Cerebellar nuclear complex (tissue), 1 donor: Measurements from ENCODE around the gene C19orf38.
"Not testable (repeated sequence)": the region's sequence is repeated elsewhere in the genome, so short reads cannot be mapped to it uniquely, and the experiment has no call there.

Experiments used
- DNase-seq, 2 experiments: peaks; one replicate each; lab custom pipeline; 2025; lab: John Stamatoyannopoulos, UW

C19orf38 gene

DNA sequence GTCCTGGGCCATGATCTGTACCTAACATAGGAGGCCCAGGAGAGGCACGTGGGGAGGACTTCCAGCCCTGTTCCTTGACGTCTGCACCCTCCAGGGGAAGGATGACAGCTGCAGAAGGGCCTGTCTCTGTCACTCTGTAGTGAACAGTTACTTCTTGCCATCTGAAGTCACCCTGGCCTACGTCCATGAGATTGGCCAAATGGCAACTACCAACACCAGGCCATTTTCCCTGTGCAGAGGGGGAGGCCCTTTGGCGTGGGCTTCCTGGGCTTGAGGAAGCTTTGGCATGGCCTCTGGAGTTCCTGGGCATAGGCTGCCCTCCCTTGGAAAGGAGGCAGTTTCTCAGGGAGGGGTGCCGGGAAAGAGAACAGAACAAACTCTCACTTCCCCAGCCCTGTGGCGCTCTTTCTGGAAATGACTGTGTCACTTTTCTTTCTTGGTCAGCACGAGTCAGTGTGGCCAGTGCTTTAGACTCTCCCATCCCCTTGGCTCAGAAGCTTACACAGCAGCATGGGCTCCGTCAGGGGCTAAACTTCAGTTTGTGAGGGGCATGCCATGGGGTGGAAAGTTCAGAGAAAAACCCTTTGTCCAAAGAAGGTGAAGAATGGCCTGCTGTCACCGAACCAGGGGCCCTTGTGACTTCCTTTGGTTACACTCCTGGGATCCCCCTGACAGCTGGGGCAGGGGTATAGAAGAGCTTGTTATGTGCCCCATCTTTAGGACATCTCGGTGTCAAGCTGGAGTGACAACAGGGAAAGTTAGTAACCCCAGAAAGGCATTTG lies 28.4 kb downstream of the C19orf38 start:
- DNase-seq: no peak

DNA sequence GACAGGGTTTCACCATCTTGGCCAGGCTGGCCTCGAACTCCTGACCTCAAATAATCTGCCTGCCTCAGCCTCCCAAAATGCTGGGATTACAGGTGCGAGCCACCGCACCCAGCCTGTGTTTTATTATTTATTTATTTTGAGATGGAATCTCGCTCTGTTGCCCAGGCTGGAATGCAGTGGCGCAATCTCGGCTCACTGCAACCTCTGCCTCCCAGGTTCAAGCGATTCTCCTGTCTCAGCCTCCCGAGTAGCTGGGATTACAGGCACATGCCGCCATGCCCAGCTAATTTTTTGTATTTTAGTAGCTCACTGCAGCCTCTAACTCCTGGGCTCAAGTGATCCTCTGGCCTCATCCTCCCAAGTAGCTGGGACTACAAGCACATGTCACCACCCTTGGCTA lies 29.4 kb downstream of the C19orf38 start:
- DNase-seq: not testable (repeated sequence)

DNA sequence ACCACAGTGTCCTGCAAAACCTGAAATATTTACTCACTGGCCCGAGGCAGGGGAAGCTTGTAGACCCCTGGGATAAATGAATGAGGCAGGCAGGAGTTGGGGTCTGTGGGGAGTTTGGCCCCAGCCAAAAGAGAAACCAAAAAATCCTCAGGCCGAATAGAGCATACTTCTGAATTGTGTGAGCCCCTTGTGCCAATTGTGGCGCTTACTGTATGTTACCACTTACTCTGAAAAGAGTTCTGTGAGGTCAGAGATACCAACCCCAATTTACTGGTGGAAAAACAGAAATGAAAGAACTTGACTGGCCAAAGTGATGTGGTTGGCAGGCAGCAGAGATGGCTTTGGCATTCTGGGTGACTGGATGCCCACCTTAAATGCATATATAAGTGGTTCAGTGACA lies 30.0 kb downstream of the C19orf38 start:
- no peak for DNase-seq

DNA sequence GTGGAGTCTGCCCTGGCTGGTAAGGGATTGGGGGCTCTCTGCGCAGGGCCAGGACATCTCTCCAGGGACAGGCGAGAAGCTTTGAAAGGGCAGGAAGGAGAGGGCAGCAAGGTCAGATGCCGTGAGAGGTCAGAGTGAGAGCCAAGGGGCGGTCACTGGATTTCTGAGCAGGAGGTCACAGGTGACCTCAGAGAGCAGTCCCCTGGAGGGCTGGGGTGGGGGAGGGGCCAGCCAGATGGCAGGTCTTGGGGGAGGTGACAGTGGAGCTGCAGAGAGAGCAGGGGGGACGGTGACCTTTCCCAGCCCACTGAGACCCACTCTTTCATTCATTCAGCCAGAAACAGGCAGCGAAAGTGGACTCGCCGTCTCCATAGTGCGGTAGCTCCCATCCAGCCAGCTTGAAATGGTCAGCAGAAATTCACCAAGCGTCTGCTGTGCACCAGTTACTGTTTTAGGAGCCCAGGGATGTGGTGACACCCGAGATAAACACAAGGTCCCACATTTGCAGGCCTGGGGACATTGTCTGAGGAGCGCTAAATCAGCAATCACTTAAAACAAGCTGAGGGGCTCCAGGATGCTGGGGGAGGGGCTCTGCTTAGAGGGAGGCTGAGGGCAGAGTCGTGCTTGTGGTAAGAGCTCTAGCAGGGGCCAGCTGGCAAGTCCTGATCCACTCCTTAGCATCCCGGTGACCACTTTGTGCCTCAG lies 33.3 kb downstream of the C19orf38 start:
- no peak for DNase-seq

DNA sequence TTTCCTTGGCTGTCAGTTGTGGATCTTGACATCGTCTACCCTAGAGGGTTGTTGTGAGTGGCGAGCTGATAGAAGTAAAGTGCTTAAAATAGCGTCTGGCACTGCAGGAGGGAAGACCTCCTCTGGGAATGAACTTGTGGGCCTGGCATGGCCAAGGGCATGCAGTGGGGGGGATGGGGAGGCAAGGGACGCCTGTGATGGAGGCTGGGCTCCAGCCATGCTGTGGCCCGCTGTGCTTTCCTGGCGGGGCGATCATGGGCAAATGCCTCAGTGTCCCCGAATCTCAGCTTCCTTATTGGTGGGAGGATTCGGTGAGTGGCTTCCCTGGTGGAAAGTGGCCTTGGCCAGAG lies 33.9 kb downstream of the C19orf38 start:
- no peak for DNase-seq

DNA sequence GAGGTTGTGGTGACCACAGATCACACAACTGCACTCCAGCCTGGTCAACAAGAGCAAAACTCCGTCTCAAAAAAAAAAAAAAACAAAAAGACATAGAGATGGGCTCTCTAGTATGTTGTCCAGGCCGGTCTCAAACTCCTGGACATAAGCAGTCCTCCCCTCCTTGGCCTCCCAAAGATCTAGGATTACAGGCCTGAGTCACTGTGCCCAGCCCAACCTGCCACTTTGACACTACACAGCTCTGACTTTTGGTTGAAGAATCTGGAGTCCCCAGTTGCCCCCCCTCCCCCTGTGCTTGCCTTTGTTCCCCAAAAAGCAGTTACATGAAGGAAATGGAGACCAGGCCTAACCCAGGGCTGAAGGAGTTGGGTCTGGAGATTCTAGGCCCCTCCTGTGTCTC lies 36.1 kb downstream of the C19orf38 start:
- DNase-seq: no peak

DNA sequence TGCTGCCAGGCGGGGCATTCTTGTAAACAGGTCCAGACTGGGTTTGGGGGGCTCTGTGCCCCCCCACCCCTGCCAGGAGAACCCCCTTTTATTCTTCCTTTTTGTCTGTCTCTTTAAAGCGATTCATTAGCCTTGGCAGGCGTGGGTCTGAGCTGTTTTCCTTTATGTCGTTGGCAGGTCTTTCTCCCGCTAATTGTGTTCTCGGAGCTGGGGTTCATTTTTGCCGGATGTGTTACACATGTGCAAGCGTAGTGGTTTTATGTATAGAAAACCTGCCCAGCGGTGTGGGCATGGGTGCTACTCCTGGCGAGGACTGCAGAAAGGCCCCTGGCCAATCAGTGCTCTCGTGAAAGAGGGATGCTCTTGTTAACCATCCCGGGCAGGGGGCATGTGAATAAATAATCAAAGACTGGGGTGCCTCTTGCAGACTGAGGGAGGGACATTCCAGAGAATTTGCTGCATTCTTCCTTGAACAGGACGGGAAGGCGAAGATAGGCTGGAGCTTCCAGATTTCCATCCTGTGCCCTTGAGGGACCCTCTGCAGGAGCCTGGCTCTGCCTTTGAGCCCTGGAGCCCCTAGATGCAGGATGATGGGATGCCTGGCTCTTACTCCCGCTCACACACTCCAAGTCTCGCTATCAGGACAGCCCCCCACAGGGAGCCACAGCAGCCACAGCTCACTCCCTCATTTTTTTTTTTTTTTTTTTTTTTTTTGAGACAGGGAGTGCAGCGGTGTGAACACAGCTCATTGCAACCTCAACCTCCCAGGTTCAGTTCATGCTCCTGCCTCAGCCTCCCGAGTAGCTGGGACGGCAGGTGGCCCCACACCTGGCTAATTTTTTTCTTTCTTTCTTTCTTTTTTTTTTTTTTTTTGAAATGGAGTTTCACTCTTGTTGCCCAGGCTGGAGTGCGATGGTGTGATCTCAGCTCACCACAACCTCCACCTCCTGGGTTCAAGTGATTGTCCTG lies 37.3 kb downstream of the C19orf38 start:
- no peak for DNase-seq

DNA sequence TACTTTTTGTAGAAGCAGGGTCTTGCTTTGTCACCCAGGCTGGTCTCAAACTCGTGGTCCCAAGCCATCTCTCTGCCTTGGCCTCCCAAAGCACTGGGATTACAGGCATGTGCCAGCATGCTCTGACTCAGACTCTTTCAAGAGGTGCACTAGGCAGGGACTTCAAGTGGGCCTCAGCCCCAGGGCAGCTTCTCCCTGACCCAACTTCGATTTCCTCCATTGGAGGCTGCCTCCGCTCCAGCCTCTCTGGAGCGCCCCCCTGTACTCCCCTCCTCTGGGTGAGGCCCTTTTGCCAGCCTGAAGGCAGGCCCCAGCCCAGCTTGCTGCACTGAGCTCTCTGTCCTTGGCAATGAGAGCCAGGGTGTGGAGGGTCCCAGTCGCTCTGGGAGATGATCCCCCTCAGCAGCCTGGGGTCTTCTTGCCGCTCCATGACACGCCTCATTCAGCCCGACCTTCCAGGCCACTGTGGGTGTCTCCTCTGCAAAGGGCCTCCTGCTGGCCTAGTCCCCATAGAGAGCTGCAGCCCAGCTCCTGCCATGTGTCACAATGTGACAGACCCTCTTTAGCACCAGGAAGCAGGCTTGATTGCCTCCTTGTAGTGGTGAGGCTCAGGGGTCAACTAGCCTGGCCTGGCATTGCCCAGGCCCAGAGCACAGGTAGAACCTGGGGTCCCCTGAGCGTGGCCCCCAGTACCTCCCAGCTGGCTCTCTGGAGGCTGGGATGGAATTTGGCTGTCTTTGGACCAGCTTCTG lies 39.6 kb downstream of the C19orf38 start:
- DNase-seq: no peak

DNA sequence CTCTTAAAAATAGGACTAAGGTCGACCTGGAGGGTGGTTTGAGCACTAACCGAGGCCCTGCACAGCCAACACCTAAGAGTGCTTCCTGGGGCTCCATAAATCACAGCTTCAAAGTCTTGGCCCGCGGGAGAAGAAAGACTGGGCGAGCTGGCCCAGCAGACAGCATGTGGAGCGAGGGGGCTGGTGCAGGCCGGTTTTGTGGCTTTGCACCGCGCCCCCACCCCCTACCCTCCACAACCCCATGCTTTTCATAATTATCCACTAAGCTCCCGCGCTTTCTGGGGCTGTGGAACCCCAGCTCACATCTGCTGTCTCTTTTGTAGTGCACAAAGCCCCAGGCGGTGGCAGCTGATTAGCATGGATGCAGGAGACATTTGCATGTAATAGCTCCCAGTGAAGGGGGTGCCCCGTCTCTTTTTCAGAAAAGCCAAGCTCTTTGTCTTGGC lies 40.2 kb downstream of the C19orf38 start:
- no peak for DNase-seq

DNA sequence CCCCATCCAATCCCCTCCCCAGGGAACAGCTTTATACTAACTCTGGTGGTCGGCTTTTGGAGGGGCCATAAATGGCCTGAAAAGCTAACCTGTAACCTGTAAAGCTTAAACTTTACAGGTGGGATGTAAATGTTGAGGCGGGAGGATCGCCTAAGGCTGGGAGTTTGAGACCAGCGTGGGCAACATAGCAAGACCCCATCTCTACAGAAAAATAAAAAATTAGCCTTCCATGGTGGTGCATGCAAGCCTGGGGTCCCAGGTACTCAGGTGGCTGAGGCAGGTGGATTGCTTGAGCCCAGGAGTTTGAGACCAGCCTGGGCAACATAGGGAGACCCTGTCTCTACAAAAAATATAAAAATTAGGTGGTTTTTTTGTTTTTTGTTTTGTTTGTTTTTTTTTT lies 41.7 kb downstream of the C19orf38 start:
- DNase-seq: no peak

DNA sequence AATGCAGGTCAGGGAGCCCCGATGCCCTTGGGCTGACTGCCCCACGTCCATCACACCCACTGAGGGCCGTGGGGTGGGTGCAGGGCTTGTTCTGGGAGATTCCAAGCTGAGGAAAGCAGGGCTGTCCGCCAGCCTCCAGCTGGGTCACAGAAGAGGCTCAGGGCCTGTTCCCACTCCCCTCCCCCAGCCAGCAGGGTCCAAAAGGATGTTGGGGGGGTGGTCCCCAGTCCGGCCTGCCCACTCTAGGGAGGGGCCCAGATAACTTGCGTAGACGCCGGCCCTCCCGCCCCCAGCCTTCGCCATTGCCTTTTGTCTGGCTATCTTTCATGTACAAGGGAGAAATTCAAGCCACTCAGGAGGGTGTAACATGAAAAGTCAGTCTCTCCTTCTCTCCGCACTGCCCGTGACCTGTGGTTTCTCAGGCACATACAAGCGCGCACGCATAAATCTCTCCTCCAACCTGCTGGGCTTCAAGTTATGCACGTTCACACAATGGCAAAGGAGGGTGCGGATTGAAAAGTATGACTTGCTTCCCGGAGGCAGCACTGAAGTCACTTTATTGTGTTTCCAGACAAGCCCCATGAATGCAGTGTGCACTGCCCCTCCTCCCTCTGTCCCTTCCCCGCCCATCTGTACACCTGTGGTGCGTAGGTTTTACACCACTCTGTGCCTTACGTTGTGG lies 43.3 kb downstream of the C19orf38 start:
- DNase-seq: no peak

DNA sequence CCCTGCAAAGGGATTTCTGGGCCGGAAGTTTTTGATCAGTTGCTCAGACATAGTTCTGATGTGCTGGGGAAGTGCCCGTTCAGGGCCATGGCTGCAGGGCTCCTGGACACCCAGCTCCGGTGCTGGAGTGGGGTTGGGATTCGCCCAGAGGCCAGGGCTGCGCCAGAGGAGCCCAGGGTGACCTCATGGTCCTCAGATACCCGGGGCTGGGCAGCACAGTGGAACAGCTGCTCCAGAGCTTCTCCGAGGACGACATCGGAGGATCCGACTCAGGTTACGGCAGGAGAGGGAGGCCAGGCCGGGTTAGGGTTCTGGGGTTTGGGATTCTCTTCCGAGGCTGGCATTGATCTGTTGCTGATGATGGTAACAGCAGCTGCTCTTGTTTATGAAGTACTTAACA lies 44.0 kb downstream of the C19orf38 start:
- no peak for DNase-seq

DNA sequence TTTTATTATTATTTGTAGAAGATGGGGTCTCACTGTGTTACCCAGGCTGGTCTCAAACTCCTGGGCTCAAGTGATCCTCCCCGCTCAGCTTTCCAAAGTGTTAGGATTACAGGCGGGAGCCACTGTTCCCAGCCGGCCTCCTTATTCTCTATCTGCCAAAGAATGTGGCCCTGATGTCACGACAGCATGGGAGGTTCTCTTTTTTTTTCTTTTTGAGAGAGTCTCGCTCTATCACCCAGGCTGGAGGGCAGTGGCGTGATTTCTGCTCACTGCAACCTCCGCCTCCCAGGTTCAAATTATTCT lies 46.6 kb downstream of the C19orf38 start:
- no peak for DNase-seq

DNA sequence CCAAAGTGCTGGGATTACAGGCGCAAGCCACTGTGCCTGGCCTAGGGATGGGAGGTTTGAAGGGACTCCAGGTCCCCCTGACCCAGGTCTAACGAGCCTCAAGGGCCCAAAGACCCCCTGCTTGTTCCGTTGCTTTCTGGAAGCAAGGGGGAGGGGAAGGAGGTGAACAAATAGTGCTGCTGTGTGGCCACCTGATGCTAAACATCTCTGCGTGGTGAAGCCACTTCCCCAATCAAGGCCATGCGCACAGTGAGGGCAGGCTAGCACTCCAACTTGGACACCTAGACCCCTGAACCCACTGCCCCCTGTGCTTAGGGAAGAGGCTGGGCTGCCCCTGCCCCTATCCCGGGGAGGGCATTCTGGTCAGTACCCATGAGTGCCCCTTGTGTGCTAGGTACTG lies 47.1 kb downstream of the C19orf38 start:
- no peak for DNase-seq

DNA sequence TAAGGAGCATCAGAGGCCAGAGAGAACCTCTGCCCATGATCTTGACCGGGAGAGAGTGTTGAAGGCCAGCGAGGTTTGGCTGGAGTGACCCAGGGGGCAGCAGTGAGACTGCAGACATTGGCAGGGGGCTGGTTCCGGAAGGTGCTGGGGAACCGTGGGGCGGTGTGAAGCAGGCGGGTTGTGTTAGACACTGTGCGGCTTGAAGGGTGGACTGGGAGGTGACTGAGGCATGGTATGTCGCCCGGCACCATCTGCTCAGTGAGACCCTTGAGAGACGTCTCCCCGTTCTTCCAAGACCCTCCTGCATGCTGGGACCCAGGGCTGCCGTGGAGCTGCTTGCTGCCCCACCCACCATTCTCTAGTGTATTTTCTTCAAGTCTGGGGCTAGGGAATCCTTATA lies 47.7 kb downstream of the C19orf38 start:
- DNase-seq: no peak

DNA sequence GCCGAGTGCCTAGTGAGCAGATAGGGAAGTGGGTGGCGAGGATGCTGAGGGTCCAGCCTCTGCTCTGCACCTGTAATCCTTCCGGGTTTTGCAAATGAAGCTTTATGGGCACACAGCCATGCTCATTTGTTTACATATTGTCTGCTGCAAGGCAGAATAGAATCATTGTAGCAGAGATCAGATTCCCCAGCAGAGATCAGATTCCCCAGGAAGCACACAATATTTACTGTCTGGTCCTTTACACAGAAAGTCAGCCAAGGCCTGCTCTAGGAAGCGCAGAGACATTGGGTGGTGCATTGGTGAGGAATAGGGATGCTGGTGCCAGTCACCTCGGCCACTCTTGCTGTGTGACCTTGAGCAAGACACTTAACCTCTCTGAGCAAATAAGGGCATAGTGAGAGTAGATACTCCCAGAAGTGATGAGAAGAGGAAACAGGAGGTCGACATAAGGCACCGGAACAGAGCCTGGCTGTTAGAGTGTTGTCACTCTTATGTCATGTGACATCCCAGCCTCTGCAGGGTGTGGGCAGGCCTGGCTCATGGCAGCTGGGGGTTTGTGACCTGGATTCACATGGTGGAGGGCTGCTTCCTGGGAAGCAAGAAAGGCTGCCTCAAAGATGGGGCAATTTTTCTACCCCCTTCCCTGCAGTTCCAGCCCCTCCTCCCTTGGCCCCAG lies 48.8 kb downstream of the C19orf38 start:
- DNase-seq: no peak

DNA sequence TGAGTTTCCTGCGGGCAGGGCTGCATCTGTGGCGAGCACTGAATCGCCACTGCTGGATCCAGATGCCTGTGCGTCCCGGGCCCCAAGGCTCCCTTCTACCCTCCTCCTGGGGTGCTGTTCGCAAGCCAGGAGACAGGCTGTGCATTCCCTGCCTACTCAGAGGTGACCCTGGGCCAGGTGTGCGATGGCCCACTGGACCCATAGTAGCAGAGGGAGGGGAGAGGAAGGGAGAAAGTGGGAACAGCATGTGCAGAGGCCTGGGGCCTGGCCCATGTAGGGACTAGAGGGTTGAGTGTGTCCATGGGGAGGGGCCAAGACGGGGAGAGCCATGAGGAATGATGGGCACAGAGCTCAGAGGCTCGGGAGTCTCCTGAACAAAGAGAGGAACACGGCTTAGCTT lies 50.4 kb downstream of the C19orf38 start:
- no peak for DNase-seq

DNA sequence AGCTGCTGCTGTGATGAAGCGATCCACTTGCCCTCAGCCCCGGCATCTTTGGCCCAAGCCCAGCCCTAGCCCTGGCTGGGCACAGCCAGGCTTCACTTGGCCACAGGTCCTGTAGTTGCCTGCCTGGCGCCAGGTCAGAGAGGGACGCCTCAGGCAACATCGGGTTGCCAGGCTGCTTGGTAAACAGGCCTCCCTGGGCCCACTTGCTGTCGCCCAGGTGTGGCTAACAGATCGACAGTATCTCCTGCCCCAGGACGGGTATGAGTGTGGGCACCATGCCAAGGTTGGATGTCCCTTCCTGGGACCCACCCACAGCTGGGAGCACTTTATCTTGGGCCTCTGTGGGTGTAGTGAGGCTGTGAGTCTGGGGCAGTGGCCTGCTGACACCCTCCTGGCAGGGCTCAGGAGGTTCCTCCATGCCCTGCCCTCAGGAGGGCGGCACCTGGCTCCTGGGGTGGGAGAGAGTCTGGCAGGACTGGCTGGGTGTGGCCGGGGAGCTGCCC lies 51.0 kb downstream of the C19orf38 start:
- peak in 1 of 2 experiments; percentile 53 for DNase-seq

DNA sequence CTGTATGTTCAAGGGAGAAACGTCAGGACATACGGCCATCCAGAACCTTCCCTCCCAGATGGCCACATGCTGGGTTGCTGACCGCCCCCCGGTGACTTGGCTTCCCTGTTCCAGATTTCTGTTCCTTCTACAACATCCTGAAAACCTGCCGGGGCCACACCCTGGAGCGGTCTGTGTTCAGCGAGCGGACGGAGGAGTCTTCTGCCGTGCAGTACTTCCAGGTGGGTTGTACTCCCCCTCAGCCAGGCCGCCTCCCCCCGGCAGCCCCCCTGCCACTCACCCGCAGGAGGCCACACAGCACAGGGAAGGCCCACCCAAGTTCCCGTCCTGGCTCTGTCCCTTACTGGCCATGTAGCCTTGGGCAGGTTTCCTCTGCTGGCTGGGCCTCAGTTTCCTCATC lies 59.7 kb downstream of the C19orf38 start:
- no peak for DNase-seq

DNA sequence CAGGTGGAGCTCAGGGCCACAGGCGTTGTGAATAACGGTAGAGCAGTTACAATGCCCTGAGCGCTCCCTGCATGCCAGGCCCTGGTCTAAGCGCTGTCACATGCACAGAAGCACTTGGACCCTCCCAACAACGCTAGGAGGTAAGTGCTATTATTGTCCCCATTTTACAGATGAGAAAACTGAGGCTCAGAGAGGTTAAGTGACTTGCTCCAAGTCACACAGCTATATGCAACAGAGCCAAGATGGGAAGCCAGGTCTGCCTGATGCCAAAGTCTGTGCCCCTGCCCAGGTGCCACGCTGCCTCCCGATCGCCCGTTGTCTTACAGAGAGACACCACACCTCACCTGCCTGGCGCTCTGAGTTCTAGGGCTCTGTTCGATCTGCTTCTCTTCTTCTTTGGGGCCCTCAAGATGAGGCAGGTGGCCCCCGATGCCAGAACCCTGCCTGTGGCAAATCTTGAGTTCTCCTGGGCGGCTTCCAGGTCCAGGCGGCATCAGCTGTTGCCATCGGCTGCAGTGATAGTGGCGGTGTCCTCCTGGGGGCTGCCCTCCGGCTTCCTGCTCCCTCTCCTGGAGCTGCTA lies 60.3 kb downstream of the C19orf38 start:
- no peak for DNase-seq
